Endothelial cell of umbilical vein (primary cell): ENCODE data around the gene EPHX1. TPM values are rescaled to one million over a fixed set of nuclear protein-coding genes. Genes with fewer than 3 reads are reported as not detected.

ENCODE experiments used
- BruUV-seq: library from RNA; stranded (reverse); fragments of 400-500 nt; replicated peaks from 2 replicates; lab custom pipeline; 2021; lab: Mats Ljungman, UMichigan
- CTCF ChIA-PET: fragments of 300-600, 350-600 bp; sonication (Branson Sonifier 250); formaldehyde crosslinking; loops from one replicate; lab custom pipeline; 2021; ENCODE audit warnings: antibody characterized with exemption, inconsistent platforms; lab: Charles Lee
- POLR2A ChIA-PET: fragments of 300-600, 350-600 bp; sonication (Branson Sonifier 250); formaldehyde crosslinking; loops from one replicate; lab custom pipeline; 2021; ENCODE audit warnings: antibody characterized with exemption, inconsistent platforms; lab: Charles Lee
- DNase-seq: peaks from one replicate; pipeline ENCODE4 v3.0.0-alpha.2; 2011; ENCODE audit warnings: low read depth, low spot score
- FAIRE-seq: peaks from 2 replicates; lab custom pipeline; 2011; peaks lifted over from hg19 to GRCh38; lab: Jason Lieb, UNC
- H2AFZ ChIP-seq: 2 replicates; pipeline ENCODE4 v1.6.0; 2012; ENCODE audit warnings: low read depth, low read length, control low read depth, inconsistent platforms
- H3K27ac ChIP-seq: 2 replicates; pipeline ENCODE4 v1.5.1; 2011; ENCODE audit warnings: low read depth, mild to moderate bottlenecking, control low read depth, low read length, moderate library complexity; ENCODE audit not compliant: insufficient read depth
- H3K27me3 ChIP-seq, 2 experiments: 2 replicates each; pipeline versions ENCODE4 v1.6.0 to v1.6.1; 2011; ENCODE audit warnings: low read length in 2 of 2, mixed read lengths in 1 of 2; ENCODE audit not compliant: control insufficient read depth in 2 of 2, insufficient read depth in 2 of 2
- H3K36me3 ChIP-seq, 2 experiments: 2 replicates in 1 of 2; 3 replicates in 1 of 2; pipeline ENCODE4 v1.5.1; 2011; ENCODE audit warnings: low read length in 2 of 2, mild to moderate bottlenecking in 1 of 2, moderate library complexity in 1 of 2; ENCODE audit not compliant: control insufficient read depth in 2 of 2, insufficient read depth in 2 of 2; ENCODE audit errors: extremely low read depth in 1 of 2
- H3K4me1 ChIP-seq: 3 replicates; pipeline ENCODE4 v1.5.1; 2011; ENCODE audit warnings: mild to moderate bottlenecking, low read length; ENCODE audit not compliant: control insufficient read depth, insufficient read depth; ENCODE audit errors: extremely low read depth
- H3K4me2 ChIP-seq: 2 replicates; pipeline ENCODE4 v1.6.1; 2011; ENCODE audit warnings: low read length, control low read depth, mixed read lengths; ENCODE audit not compliant: insufficient read depth
- H3K4me3 ChIP-seq, 3 experiments: fragments of 200-600 bp in 1 of 3; sonication (generic), shearing (Covaris generic) in 1 of 3; replicated peaks in 1 of 3; 2 replicates each; pipeline ENCODE4 v1.5.1; 2011 to 2016; ENCODE audit warnings: control low read depth in 3 of 3, low read length in 3 of 3, mild to moderate bottlenecking in 2 of 3, inconsistent platforms in 1 of 3, low read depth in 1 of 3, moderate library complexity in 1 of 3; ENCODE audit not compliant: insufficient read depth in 1 of 3
- H3K79me2 ChIP-seq: 2 replicates; pipeline ENCODE4 v1.6.0; 2012; ENCODE audit warnings: low read length, inconsistent platforms; ENCODE audit not compliant: control insufficient read depth, insufficient read depth
- H3K9ac ChIP-seq: replicated peaks from 2 replicates; pipeline ENCODE3; 2011; ENCODE audit warnings: low read length, control low read depth; ENCODE audit not compliant: insufficient read depth; ENCODE audit errors: extremely low read depth
- H3K9me1 ChIP-seq: replicated peaks from 3 replicates; pipeline ENCODE4 v1.6.0; 2011; ENCODE audit warnings: mild to moderate bottlenecking, low read length; ENCODE audit not compliant: control insufficient read depth, insufficient read depth; ENCODE audit errors: extremely low read depth
- H3K9me3 ChIP-seq: replicated peaks from 2 replicates; pipeline ENCODE4 v1.5.1; 2012; ENCODE audit warnings: low read length, inconsistent platforms; ENCODE audit not compliant: control insufficient read depth, insufficient read depth
- H4K20me1 ChIP-seq: replicated peaks from 2 replicates; pipeline ENCODE3; 2011; ENCODE audit warnings: mild to moderate bottlenecking, low read length; ENCODE audit not compliant: control insufficient read depth, insufficient read depth; ENCODE audit errors: extremely low read depth
- CTCF ChIP-seq, 2 donors: IDR thresholded peaks; 1 replicate in 1 of 2; 2 replicates in 1 of 2; pipeline ENCODE4 v1.5.1; 2011; ENCODE audit warnings: low read length in 2 of 2, mild to moderate bottlenecking in 2 of 2, moderate library complexity in 2 of 2, control low read depth in 1 of 2, inconsistent platforms in 1 of 2, low read depth in 1 of 2; ENCODE audit not compliant: insufficient read depth in 1 of 2; ENCODE audit errors: extremely low read depth in 1 of 2
- EZH2 ChIP-seq: IDR thresholded peaks from 2 replicates; pipeline ENCODE4 v1.6.1; 2012; ENCODE audit warnings: borderline replicate concordance, low read depth, mild to moderate bottlenecking, moderate library complexity, low read length, inconsistent platforms; ENCODE audit not compliant: severe bottlenecking
- FOS ChIP-seq: IDR thresholded peaks from 2 replicates; pipeline ENCODE4 v1.6.1; 2011; ENCODE audit warnings: mild to moderate bottlenecking, low read length, moderate library complexity, borderline replicate concordance; ENCODE audit not compliant: insufficient read depth
- GATA2 ChIP-seq: IDR thresholded peaks from 2 replicates; pipeline ENCODE4 v1.7.0; 2011; ENCODE audit warnings: low read depth, mild to moderate bottlenecking, moderate library complexity, mixed read lengths, low read length; ENCODE audit not compliant: insufficient read length, insufficient read depth
- JUN ChIP-seq: IDR thresholded peaks from 2 replicates; pipeline ENCODE4 v1.6.1; 2011; ENCODE audit warnings: borderline replicate concordance, low read depth; ENCODE audit not compliant: insufficient read length, insufficient read depth
- MAX ChIP-seq: IDR thresholded peaks from 2 replicates; pipeline ENCODE4 v1.6.1; 2011; ENCODE audit not compliant: insufficient read depth, insufficient read length
- MYC ChIP-seq: IDR thresholded peaks from one replicate; pipeline ENCODE4 v1.6.1; 2011; ENCODE audit warnings: mild to moderate bottlenecking, low read depth, low read length
- POLR2A ChIP-seq: IDR thresholded peaks from 2 replicates; pipeline ENCODE4 v1.6.1; 2012; ENCODE audit warnings: low read depth, mild to moderate bottlenecking, control low read depth, low read length
- POLR2AphosphoS5 ChIP-seq: IDR thresholded peaks from 2 replicates; pipeline ENCODE4 v1.6.1; 2012; ENCODE audit warnings: low read depth, mild to moderate bottlenecking, control low read depth, low read length, moderate library complexity; ENCODE audit not compliant: insufficient read depth
- dilution Hi-C: fragments of 300-500 bp; cut with MboI; formaldehyde crosslinking; loops from one replicate; pipeline ENCODE4 v1.15.0; 2019; ENCODE audit warnings: low sequenced_read_pairs; ENCODE audit not compliant: extremely low pct_ligation_motif_present
- intact Hi-C: fragments of 100-400 bp; cut with micrococcal nuclease; formaldehyde crosslinking; loops from one replicate; pipeline ENCODE4 v1.10.0; 2022
- polyA plus RNA-seq, 4 experiments: library from polyadenylated mRNA; depleted of rRNA in 3 of 4; stranded (reverse) in 3 of 4; unstranded in 1 of 4; fragments of >200 nt; gene quantifications; 2 replicates each; pipeline versions ENCODE4 v1.2.1 to v1.2.3, GENCODE V29; 2011 to 2012; ENCODE audit warnings: missing spikeins in 1 of 4
- total RNA-seq: library from RNA; stranded (reverse); gene quantifications from 2 replicates; pipeline ENCODE4 v1.2.3, GENCODE V29; 2021

The EPHX1 gene
- total and polyA plus RNA-seq, 2 donors (not counting 3 experiments of a cell fraction or from before 2014, with no cell fraction given): 23.7 to 25.2 TPM

GRCh38 chr1:225822655-225823403, 12.9 kb downstream of the EPHX1 start:
- ChIA-PET POLR2A (no interaction called here), CTCF (interaction anchor here (0.7 to 2.5 kb wide), 4 partner anchors 10 to 45 kb away, joined by 3 to 6 read pairs (median 4); partner anchors contain the start of gene SRP9)
- no peaks in the 10 kb centered on the region for H3K27me3 ChIP-seq
- H4K20me1 ChIP-seq: no peaks in the 10 kb centered on the region
- peaks cover under 1% of the 10 kb centered on the region for H3K4me1 ChIP-seq
- no peak for FAIRE-seq
- BruUV-seq: no TSS peak
- DNase-seq: no peak
- no peak overlapping the region for H3K9ac ChIP-seq
- no peaks in the 10 kb centered on the region for H3K36me3 ChIP-seq
- H3K4me2 ChIP-seq: no peak overlapping the region
- dilution Hi-C loops (no loop called here), intact Hi-C loops (no loop called here)
- no peak overlapping the region for H3K27ac ChIP-seq
- H3K4me3 ChIP-seq: no peak overlapping the region
- H2AFZ ChIP-seq: no peak overlapping the region
- TF ChIP-seq MAX (no peak), MYC (no peak), CTCF (IDR thresholded peaks at IDR 0.05; ENCODE audit: extremely low read depth in 1 of 2, insufficient read depth in 1 of 2, low read depth in 1 of 2, low read length in 2 of 2) (no peak), JUN (no peak), POLR2AphosphoS5 (no peak), EZH2 (no peak), POLR2A (no peak), GATA2 (no peak), FOS (no peak)
- no peaks in the 10 kb centered on the region for H3K9me1 ChIP-seq
- H3K9me3 ChIP-seq: no peaks in the 10 kb centered on the region
- no peaks in the 10 kb centered on the region for H3K79me2 ChIP-seq
